ENCODE measurements around the gene CDC25C.
A peak's percentile ranks its signal among the peaks of the same experiment; 100 is the strongest.
"Not testable (repeated sequence)": the region's sequence is repeated elsewhere in the genome, so short reads cannot be mapped to it uniquely, and the experiment has no call there.

Gene CDC25C

GRCh38 chr5:138337685-138338410 is 6.2 kb upstream of the CDC25C start, which contains the start of gene FAM53C:
TSS of gene FAM53C (plus strand) at chr5:138338266. CDS start at chr5:138341336, 3,070 bp downstream.
- peak; percentile 95 for DNase-seq
- TF ChIP-seq, protein P1, sequence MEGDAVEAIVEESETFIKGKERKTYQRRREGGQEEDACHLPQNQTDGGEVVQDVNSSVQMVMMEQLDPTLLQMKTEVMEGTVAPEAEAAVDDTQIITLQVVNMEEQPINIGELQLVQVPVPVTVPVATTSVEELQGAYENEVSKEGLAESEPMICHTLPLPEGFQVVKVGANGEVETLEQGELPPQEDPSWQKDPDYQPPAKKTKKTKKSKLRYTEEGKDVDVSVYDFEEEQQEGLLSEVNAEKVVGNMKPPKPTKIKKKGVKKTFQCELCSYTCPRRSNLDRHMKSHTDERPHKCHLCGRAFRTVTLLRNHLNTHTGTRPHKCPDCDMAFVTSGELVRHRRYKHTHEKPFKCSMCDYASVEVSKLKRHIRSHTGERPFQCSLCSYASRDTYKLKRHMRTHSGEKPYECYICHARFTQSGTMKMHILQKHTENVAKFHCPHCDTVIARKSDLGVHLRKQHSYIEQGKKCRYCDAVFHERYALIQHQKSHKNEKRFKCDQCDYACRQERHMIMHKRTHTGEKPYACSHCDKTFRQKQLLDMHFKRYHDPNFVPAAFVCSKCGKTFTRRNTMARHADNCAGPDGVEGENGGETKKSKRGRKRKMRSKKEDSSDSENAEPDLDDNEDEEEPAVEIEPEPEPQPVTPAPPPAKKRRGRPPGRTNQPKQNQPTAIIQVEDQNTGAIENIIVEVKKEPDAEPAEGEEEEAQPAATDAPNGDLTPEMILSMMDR (IDR thresholded peaks at IDR 0.05), result no peak
- Mint-ChIP-seq H3K9me3 (no peaks in the 10 kb centered on the region), H3K4me3 (peak within 1 kb of the TSS; percentile 89), H3K27me3 (ENCODE audit: low read depth, poor library complexity) (peaks cover 3% of the 10 kb centered on the region), H3K4me1 (peaks cover 54% of the 10 kb centered on the region), H3K36me3 (ENCODE audit: low read depth) (peaks cover 21% of the 10 kb centered on the region), H3K27ac (peak within 1 kb of the TSS; percentile 100)

DNA sequence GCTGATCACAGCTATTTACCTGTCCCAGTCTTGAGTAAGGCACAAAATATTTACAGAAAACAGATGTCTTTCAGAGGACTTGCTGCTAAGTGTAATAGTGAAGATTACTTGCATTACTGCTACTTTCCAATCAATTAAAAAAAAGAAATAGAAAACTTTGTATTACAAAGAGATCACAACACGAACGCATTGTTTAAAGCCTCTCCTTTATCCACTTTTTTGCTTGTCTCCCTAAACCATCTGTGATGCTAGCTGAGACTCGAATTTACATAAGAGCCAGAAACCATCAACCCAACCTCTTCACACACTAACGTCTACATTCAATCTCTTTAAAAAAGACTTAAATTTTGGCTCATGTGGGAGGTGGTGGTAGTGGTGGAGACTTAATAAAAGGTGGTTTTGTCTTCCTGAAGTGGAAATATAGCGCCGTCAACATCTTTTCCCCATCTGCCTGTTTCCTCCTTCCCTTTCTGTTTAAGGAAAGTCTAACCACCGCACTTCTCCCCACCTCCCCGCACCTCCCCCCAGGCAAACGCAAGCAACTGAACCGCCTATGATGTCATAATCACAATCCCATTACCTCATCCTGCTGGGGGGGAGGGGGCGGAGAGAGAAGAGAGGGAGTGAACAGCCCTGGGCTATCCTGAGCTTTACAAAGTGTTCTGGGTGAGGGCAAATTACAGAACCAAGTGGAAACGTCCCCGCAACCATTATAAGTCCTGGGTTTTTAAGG is 5.5 kb upstream of the CDC25C start:
- Mint-ChIP-seq H3K27me3 (ENCODE audit: low read depth, poor library complexity) (peaks cover 3% of the 10 kb centered on the region), H3K4me1 (peaks cover 56% of the 10 kb centered on the region), H3K27ac (peak overlapping the region; percentile 100), H3K9me3 (no peaks in the 10 kb centered on the region), H3K4me3 (peak overlapping the region; percentile 89), H3K36me3 (ENCODE audit: low read depth) (peaks cover 18% of the 10 kb centered on the region)
- TF ChIP-seq, protein P1 (IDR thresholded peaks at IDR 0.05), result no peak
- DNase-seq, result peak; percentile 79

- Mint-ChIP-seq H3K36me3 (ENCODE audit: low read depth) (no peaks in the 10 kb centered on the region), H3K27me3 (ENCODE audit: low read depth, poor library complexity) (peaks cover 3% of the 10 kb centered on the region), H3K4me3 (peak overlapping the region; percentile 47), H3K9me3 (no peaks in the 10 kb centered on the region), H3K27ac (no peak overlapping the region), H3K4me1 (peaks cover 53% of the 10 kb centered on the region)
- TF ChIP-seq, protein P1 (IDR thresholded peaks at IDR 0.05), result no peak
- DNase-seq, result no peak
Observed at GRCh38 chr5:138334867-138335447, 3.4 kb upstream of the CDC25C start.

DNA sequence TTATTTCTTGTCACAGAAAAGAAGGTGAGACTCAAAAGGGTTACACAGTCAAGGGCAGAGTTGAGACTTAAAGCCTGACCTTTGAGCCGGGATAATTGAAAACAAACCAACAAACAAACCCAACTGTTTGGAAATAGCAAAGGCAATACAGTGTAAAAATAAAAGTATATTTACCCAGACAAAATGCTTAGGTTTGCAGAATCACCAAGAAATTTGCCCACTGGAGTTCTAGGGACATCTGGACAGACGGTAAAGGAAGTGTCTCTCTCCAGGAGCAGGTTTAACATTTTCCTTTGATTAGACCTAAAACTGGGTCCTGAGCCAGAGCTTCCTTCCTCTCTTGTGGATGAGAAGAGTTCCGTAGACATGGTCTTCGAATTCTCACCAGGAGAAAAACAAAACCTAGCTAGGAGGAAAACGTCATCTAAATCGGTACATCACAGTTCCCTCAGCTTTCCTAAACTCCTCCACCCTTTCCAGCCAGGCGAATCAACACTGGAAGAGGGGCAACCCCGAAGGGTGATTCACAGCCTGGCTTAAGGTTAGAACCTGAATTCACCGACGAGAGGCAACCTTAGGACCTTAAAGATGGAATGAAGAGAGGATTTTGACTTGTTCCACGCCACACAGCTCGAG is 673 bp downstream of the CDC25C start:
- peaks cover 9% of the 10 kb centered on the region for H3K27me3 Mint-ChIP-seq (ENCODE audit: low read depth, poor library complexity)
- peaks cover 40% of the 10 kb centered on the region for H3K4me1 Mint-ChIP-seq
- no peak for DNase-seq
- TF ChIP-seq, protein P1 (IDR thresholded peaks at IDR 0.05), result no peak
- peak overlapping the region; percentile 91 for H3K4me3 Mint-ChIP-seq
- no peaks in the 10 kb centered on the region for H3K9me3 Mint-ChIP-seq
- peaks cover 10% of the 10 kb centered on the region for H3K36me3 Mint-ChIP-seq (ENCODE audit: low read depth)
- peak overlapping the region; percentile 99 for H3K27ac Mint-ChIP-seq

- not testable (repeated sequence) for H3K9me3 Mint-ChIP-seq; H3K27ac Mint-ChIP-seq; H3K4me1 Mint-ChIP-seq; DNase-seq; H3K4me3 Mint-ChIP-seq; H3K27me3 Mint-ChIP-seq (ENCODE audit: low read depth, poor library complexity)
- peaks cover 26% of the 10 kb centered on the region for H3K36me3 Mint-ChIP-seq (ENCODE audit: low read depth)
Observed at GRCh38 chr5:138318211-138318610, 13.4 kb downstream of the CDC25C start.

DNA sequence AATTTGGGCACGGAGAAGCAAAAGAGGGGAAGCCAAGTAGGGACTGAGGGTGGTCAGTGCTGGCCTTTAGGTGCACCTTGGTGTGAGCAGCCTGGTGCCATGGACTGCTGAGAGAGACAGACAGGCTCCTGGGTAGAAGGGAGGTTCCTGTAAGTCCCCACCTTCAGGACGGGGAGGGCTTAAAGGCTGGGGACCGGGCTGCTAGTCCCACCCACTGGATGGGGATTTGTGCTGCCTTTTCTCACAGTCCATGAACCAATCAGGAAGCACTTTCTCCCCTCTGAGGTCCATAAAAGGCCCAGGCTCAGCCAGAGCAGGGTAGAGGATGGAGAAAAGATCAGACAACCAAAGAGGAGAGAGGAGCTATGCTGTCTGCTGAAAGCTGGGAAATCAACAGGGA is 15.2 kb downstream of the CDC25C start:
- H3K27ac Mint-ChIP-seq, result no peak overlapping the region
- H3K4me1 Mint-ChIP-seq, result no peaks in the 10 kb centered on the region
- no peaks in the 10 kb centered on the region for H3K9me3 Mint-ChIP-seq
- H3K36me3 Mint-ChIP-seq (ENCODE audit: low read depth), result peaks cover 43% of the 10 kb centered on the region
- no peak for DNase-seq
- no peak overlapping the region for H3K4me3 Mint-ChIP-seq
- TF ChIP-seq, protein P1 (IDR thresholded peaks at IDR 0.05), result no peak
- no peaks in the 10 kb centered on the region for H3K27me3 Mint-ChIP-seq (ENCODE audit: low read depth, poor library complexity)
